GM20431 (cell line): ENCODE data around the gene NFE2L3.
"Not testable (repeated sequence)": the region's sequence is repeated elsewhere in the genome, so short reads cannot be mapped to it uniquely, and the experiment has no call there.

Experiments
- in situ Hi-C: fragments of 300-500 bp; cut with MseI, MboI; formaldehyde crosslinking; loops from one replicate; pipeline ENCODE4 v1.15.0; 2020; ENCODE audit warnings: low sequenced_read_pairs; ENCODE audit not compliant: unreplicated experiment

Gene NFE2L3

GRCh38 chr7:26151953-26152781 lies at the start of gene NFE2L3:
NFE2L3 (plus strand) TSS chr7:26152198; CDS start chr7:26152499, 301 bp downstream.
- in situ Hi-C loops: no loop called here

GRCh38 chr7:26103596-26103995 lies 48.4 kb upstream of the NFE2L3 start:
- in situ Hi-C loops: no loop called here

GRCh38 chr7:26105236-26105635 lies 46.8 kb upstream of the NFE2L3 start:
- in situ Hi-C loops: no loop called here

GRCh38 chr7:26105931-26106330 lies 46.1 kb upstream of the NFE2L3 start:
- in situ Hi-C loops: no loop called here

- in situ Hi-C loops: no loop called here
These were observed 39.7 kb upstream of the NFE2L3 start for GRCh38 chr7:26112203-26112740.

GRCh38 chr7:26115650-26116049 lies 36.3 kb upstream of the NFE2L3 start:
- in situ Hi-C loops: no loop called here

GRCh38 chr7:26117142-26117807 lies 34.7 kb upstream of the NFE2L3 start:
- in situ Hi-C loops: no loop called here

- in situ Hi-C loops: no loop called here
These were observed 34.0 kb upstream of the NFE2L3 start for GRCh38 chr7:26117970-26118369.

- in situ Hi-C loops: no loop called here
These were observed 29.3 kb upstream of the NFE2L3 start for GRCh38 chr7:26122745-26123144.

- in situ Hi-C loops: not testable (repeated sequence)
These were observed 27.2 kb upstream of the NFE2L3 start for GRCh38 chr7:26124775-26125174.

GRCh38 chr7:26127411-26127810 lies 24.6 kb upstream of the NFE2L3 start:
- in situ Hi-C loops: no loop called here

GRCh38 chr7:26131056-26131589 lies 20.9 kb upstream of the NFE2L3 start:
- in situ Hi-C loops: no loop called here

- in situ Hi-C loops: no loop called here
These were observed 16.9 kb upstream of the NFE2L3 start for GRCh38 chr7:26135076-26135475.

- in situ Hi-C loops: no loop called here
These were observed 16.4 kb upstream of the NFE2L3 start for GRCh38 chr7:26135551-26135950.

- in situ Hi-C loops: no loop called here
These were observed 15.2 kb upstream of the NFE2L3 start for GRCh38 chr7:26136831-26137230.

- in situ Hi-C loops: no loop called here
These were observed 11.6 kb upstream of the NFE2L3 start for GRCh38 chr7:26140380-26140779.

GRCh38 chr7:26141077-26141476 lies 10.9 kb upstream of the NFE2L3 start:
- in situ Hi-C loops: no loop called here

- in situ Hi-C loops: no loop called here
These were observed 8.5 kb upstream of the NFE2L3 start for GRCh38 chr7:26143298-26144048.

GRCh38 chr7:26144184-26145080 lies 7.6 kb upstream of the NFE2L3 start:
- in situ Hi-C loops: no loop called here
